ENCODE data around the gene MIS18BP1. TPM values are rescaled to one million over a fixed set of nuclear protein-coding genes. Genes with fewer than 3 reads are reported as not detected.

MIS18BP1 gene
- polyA plus RNA-seq, 1 of the 3 experiments (the other 2 are of a cell fraction), result 2.6 TPM

GRCh38 chr14:45211295-45211694 lies 41.7 kb downstream of the MIS18BP1 start:
- Histone ChIP-seq H4K20me1 (ENCODE audit: insufficient read depth) (no peaks in the 10 kb centered on the region), H3F3A (replicated peaks; ENCODE audit: insufficient read depth) (no peaks in the 10 kb centered on the region), H3K4me2 (no peak overlapping the region), H3K9me3 (no peaks in the 10 kb centered on the region), H3K27me3 (ENCODE audit: insufficient read depth) (no peaks in the 10 kb centered on the region), H2AFZ (ENCODE audit: low read depth) (no peak overlapping the region), H3K79me2 (ENCODE audit: insufficient read depth) (no peaks in the 10 kb centered on the region), H3K36me3 (replicated peaks in 1 of 2; ENCODE audit: control insufficient read depth in 1 of 2, insufficient read depth in 2 of 2, low read length in 1 of 2) (peaks cover 3 to 6% of the 10 kb centered on the region in 2 experiments), H3K4me3 (ENCODE audit: low read depth in 2 of 2, low read length in 1 of 2) (no peak overlapping the region), H3K9ac (no peak overlapping the region), H3K27ac (ENCODE audit: low read depth in 2 of 2, low read length in 1 of 2) (no peak overlapping the region), H3K4me1 (ENCODE audit: control insufficient read depth in 1 of 2, insufficient read depth in 2 of 2, low read depth in 1 of 2, low read length in 1 of 2) (no peaks in the 10 kb centered on the region), H3K9me2 (no peaks in the 10 kb centered on the region)
- no peak for DNase-seq
- TF ChIP-seq USF1 (IDR thresholded peaks at IDR 0.05; ENCODE audit: borderline replicate concordance, low read depth) (no peak), ZBTB33 (IDR thresholded peaks at IDR 0.05; ENCODE audit: borderline replicate concordance, low read depth) (no peak), FOXJ3 (CRISPR knock-in tag; IDR thresholded peaks at IDR 0.05) (no peak), CHD2 (IDR thresholded peaks at IDR 0.05; ENCODE audit: low read length, partially characterized antibody) (no peak), TCF12 (IDR thresholded peaks at IDR 0.05) (no peak), RXRA (IDR thresholded peaks at IDR 0.05; ENCODE audit: borderline replicate concordance, low read depth) (no peak), JUND (IDR thresholded peaks at IDR 0.05) (no peak), MAX (IDR thresholded peaks at IDR 0.05; ENCODE audit: low read depth) (no peak), RCOR1 (IDR thresholded peaks at IDR 0.05; ENCODE audit: low read length) (no peak), TEAD4 (IDR thresholded peaks at IDR 0.05; ENCODE audit: borderline replicate concordance, insufficient read depth) (no peak), SIN3A (IDR thresholded peaks at IDR 0.05; ENCODE audit: borderline replicate concordance, low read depth, low read length) (no peak), USF2 (IDR thresholded peaks at IDR 0.05; ENCODE audit: borderline replicate concordance, low read depth, low read length) (no peak), GABPA (IDR thresholded peaks at IDR 0.05; ENCODE audit: low read depth) (no peak), ELF1 (IDR thresholded peaks at IDR 0.05) (no peak), CTCF (IDR thresholded peaks at IDR 0.05) (no peak), REST (IDR thresholded peaks at IDR 0.05; ENCODE audit: low read depth, low read length) (no peak)
- ChIA-PET CTCF (no interaction called here), POLR2A (no interaction called here)
- WGBS (ENCODE audit: low lambda C conversion rate), result 100% methylated on average over 1 of the region's 1 CpG

Measured in SK-N-SH (cell line).